ENCODE data around the gene COL18A1.

DNA sequence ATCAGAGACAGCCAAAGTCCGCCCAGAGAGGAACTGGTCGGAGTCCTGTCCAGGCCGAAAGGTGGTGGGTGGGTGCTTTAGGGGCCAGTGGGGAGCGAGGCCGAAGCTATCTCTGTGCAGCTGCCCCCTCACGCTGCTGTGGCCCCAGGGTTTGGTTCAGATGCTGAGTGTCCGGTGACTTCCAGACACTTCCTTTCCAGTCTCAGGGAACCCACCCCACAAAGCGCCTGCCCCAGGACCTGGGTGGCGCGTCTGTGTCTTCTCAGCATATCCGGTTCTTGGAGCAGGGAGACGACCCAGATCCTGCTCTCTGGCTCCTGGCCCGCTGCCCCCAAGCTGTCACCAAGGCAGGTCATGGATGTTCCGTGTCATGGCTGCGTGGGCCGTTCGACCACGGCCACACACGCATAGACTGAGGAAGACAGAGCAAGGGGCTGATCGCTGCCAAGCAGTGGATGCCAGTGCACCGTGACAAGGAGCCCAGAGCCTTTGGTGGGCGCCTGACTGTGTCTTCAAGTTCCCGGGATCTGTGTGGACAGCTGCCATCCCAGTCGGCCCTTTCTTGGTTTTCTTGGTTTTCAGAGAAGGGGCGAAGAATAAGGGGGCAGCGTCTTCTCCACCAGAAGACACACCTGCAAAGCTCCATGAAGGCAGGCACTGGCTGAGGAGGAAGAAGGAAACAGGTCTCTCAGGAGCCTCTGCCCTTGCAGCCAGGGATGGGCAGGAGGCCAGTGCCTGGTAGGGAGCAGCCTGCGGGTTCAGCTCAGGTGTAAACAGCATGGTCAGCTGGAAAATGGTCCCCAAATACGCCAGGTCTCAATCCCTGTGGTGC is 22.9 kb upstream of the COL18A1 start:
- TF ChIP-seq, protein P1, sequence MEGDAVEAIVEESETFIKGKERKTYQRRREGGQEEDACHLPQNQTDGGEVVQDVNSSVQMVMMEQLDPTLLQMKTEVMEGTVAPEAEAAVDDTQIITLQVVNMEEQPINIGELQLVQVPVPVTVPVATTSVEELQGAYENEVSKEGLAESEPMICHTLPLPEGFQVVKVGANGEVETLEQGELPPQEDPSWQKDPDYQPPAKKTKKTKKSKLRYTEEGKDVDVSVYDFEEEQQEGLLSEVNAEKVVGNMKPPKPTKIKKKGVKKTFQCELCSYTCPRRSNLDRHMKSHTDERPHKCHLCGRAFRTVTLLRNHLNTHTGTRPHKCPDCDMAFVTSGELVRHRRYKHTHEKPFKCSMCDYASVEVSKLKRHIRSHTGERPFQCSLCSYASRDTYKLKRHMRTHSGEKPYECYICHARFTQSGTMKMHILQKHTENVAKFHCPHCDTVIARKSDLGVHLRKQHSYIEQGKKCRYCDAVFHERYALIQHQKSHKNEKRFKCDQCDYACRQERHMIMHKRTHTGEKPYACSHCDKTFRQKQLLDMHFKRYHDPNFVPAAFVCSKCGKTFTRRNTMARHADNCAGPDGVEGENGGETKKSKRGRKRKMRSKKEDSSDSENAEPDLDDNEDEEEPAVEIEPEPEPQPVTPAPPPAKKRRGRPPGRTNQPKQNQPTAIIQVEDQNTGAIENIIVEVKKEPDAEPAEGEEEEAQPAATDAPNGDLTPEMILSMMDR (IDR thresholded peaks at IDR 0.05) = no peak
- no peak for TF ChIP-seq POLR2A (IDR thresholded peaks at IDR 0.05; ENCODE audit: low read depth)
